ENCODE results near the gene ITGBL1. TPM values are rescaled to one million over a fixed set of nuclear protein-coding genes. Genes with fewer than 3 reads are reported as not detected.

Gene ITGBL1
- total and polyA plus RNA-seq, 2 experiments from 2014 or later, result 0.29 TPM; not detected in 1

- Histone ChIP-seq H3F3A (replicated peaks; ENCODE audit: low read depth) (no peaks in the 10 kb centered on the region), H3K79me2 (replicated peaks; ENCODE audit: insufficient read depth) (no peaks in the 10 kb centered on the region), H3K27ac (ENCODE audit: low read depth) (no peak overlapping the region), H4K20me1 (replicated peaks; ENCODE audit: insufficient read depth) (no peaks in the 10 kb centered on the region), H3K4me3 (no peak overlapping the region), H3K4me1 (ENCODE audit: insufficient read depth) (no peaks in the 10 kb centered on the region), H2AFZ (no peak overlapping the region), H3K9me2 (ENCODE audit: insufficient read depth) (peaks cover 6% of the 10 kb centered on the region; the same call in 1 of the 2 replicates), H3K4me2 (no peak overlapping the region), H3K36me3 (ENCODE audit: insufficient read depth) (no peaks in the 10 kb centered on the region), H3K27me3 (ENCODE audit: insufficient read depth) (no peaks in the 10 kb centered on the region)
- TF ChIP-seq CTCF (conservative IDR thresholded peaks at IDR 0.05; ENCODE audit: low read depth in 2 of 2), result no peak
- TF ChIP-seq JUNB (IDR thresholded peaks at IDR 0.05; ENCODE audit: unreplicated experiment), result no peak
- 0 out of 3 replicates have a peak, but pooled peaks cover 3% of the 10 kb centered on the region for H3K36me3 Mint-ChIP-seq (ENCODE audit: low read depth)
- peaks cover 1% of the 10 kb centered on the region for H3K27me3 Mint-ChIP-seq (ENCODE audit: insufficient read depth, low read depth, poor library complexity)
- no peak for DNase-seq (ENCODE audit: low spot score)
- H3K4me3 Mint-ChIP-seq, result no peak overlapping the region
- no peak for ATAC-seq
- no peaks in the 10 kb centered on the region for H3K9me3 Mint-ChIP-seq
- H3K4me1 Mint-ChIP-seq, result peaks cover 10% of the 10 kb centered on the region
- no peak overlapping the region for H3K27ac Mint-ChIP-seq
Observed at GRCh38 chr13:101703838-101704237, 251.4 kb downstream of the ITGBL1 start.

- no peaks in the 10 kb centered on the region for H3F3A ChIP-seq (replicated peaks; ENCODE audit: low read depth)
- no peaks in the 10 kb centered on the region for H3K36me3 ChIP-seq (ENCODE audit: insufficient read depth)
- ATAC-seq (no peak), DNase-seq (ENCODE audit: low spot score) (no peak)
- TF ChIP-seq POLR2AphosphoS5 (IDR thresholded peaks at IDR 0.05; ENCODE audit: low read depth) (no peak), ZNF114 (CRISPR knock-in tag; IDR thresholded peaks at IDR 0.05) (no peak), ZNF462 (CRISPR knock-in tag; IDR thresholded peaks at IDR 0.05) (no peak), ETS1 (IDR thresholded peaks at IDR 0.05) (no peak), ZNF331 (CRISPR knock-in tag; IDR thresholded peaks at IDR 0.05; ENCODE audit: low read depth) (no peak), EZH2phosphoT487 (IDR thresholded peaks at IDR 0.05; ENCODE audit: unreplicated experiment) (no peak)
- Mint-ChIP-seq H3K36me3 (ENCODE audit: low read depth) (0 out of 3 replicates have a peak, but pooled peaks cover 3% of the 10 kb centered on the region), H3K4me1 (peaks cover 10% of the 10 kb centered on the region), H3K27ac (no peak overlapping the region), H3K9me3 (no peaks in the 10 kb centered on the region), H3K27me3 (ENCODE audit: insufficient read depth, low read depth, poor library complexity) (no peaks in the 10 kb centered on the region), H3K4me3 (no peak overlapping the region)
- H3K9me2 ChIP-seq (ENCODE audit: insufficient read depth), result peaks cover 6% of the 10 kb centered on the region; the same call in 1 of the 2 replicates
- H3K4me2 ChIP-seq, result no peak overlapping the region
- H3K79me2 ChIP-seq (replicated peaks; ENCODE audit: insufficient read depth), result no peaks in the 10 kb centered on the region
- no peak overlapping the region for H3K4me3 ChIP-seq
- no peaks in the 10 kb centered on the region for H4K20me1 ChIP-seq (replicated peaks; ENCODE audit: insufficient read depth)
- H3K27ac ChIP-seq (ENCODE audit: low read depth), result no peak overlapping the region
- H3K4me1 ChIP-seq (ENCODE audit: insufficient read depth), result no peaks in the 10 kb centered on the region
- H3K27me3 ChIP-seq (ENCODE audit: insufficient read depth), result no peaks in the 10 kb centered on the region
- H2AFZ ChIP-seq, result peak overlapping the region; percentile 70; the same call in 1 of the 2 replicates
Observed at GRCh38 chr13:101706651-101707050, 254.2 kb downstream of the ITGBL1 start.

All from GM23338 (cell line).